HCT116 (cell line): Measurements from ENCODE around the gene RCOR1.

Source experiments
- EGR1 ChIP-seq: IDR thresholded peaks from 2 replicates; pipeline ENCODE4 v1.6.1; 2012; ENCODE audit warnings: low read depth
- POLR2A ChIP-seq: IDR thresholded peaks from 2 replicates; pipeline ENCODE4 v1.7.0; 2011; ENCODE audit warnings: borderline replicate concordance; ENCODE audit not compliant: insufficient read depth, insufficient read length; ENCODE audit errors: extremely low read depth
- SIN3A ChIP-seq: IDR thresholded peaks from 2 replicates; pipeline ENCODE4 v1.6.1; 2012; ENCODE audit warnings: low read depth
- YY1 ChIP-seq: IDR thresholded peaks from 2 replicates; pipeline ENCODE4 v1.6.1; 2011; ENCODE audit warnings: low read length, low read depth, moderate library complexity, mild to moderate bottlenecking; ENCODE audit not compliant: insufficient replicate concordance; ENCODE audit errors: extremely low read depth
- TF ChIP-seq, protein P1 (sequence below), 3 experiments: fragments of 200-600 bp in 1 of 3; sonication (generic) in 1 of 3; IDR thresholded peaks in 2 of 3; conservative IDR thresholded peaks in 1 of 3; 2 replicates each; pipeline ENCODE4 v1.5.1; 2012 to 2017; ENCODE audit warnings: low read depth in 2 of 3, low read length in 2 of 3, antibody characterized with exemption in 1 of 3, borderline replicate concordance in 1 of 3, control low read depth in 1 of 3, mild to moderate bottlenecking in 1 of 3, mixed read lengths in 1 of 3, mixed run types in 1 of 3, moderate library complexity in 1 of 3; ENCODE audit not compliant: insufficient read depth in 1 of 3

DNA sequence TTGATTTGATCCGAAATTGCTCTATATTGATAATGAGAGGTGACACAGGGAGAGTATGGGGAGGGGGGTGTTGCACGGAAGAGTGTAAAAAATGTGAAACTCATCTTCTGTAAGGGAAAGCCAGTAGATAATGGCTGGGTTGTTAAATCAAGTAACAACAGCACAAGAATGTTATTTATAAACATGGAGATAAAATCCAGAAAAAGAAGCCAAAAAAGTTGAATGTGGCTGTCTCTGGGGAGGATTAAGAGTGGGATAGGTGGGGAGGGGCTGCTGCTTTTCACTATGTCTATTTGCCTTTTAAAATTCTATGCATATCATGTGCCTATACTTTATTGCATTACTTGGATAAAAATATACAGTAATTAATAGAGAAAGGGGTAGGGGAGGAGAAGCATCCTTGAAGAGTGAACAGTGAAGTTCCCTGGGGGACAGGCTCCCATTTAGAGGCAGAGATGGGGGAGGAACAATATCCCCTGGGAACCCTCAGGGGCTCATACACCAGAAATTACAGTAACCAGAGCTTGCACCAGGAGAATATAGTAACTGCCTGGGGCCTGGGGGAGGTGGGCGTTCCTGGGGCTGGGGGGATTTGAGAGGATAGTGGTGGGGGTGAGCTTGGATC is 43.7 kb upstream of the RCOR1 start:
- TF ChIP-seq SIN3A: no peak
- TF ChIP-seq POLR2A: no peak
- TF ChIP-seq, protein P1, sequence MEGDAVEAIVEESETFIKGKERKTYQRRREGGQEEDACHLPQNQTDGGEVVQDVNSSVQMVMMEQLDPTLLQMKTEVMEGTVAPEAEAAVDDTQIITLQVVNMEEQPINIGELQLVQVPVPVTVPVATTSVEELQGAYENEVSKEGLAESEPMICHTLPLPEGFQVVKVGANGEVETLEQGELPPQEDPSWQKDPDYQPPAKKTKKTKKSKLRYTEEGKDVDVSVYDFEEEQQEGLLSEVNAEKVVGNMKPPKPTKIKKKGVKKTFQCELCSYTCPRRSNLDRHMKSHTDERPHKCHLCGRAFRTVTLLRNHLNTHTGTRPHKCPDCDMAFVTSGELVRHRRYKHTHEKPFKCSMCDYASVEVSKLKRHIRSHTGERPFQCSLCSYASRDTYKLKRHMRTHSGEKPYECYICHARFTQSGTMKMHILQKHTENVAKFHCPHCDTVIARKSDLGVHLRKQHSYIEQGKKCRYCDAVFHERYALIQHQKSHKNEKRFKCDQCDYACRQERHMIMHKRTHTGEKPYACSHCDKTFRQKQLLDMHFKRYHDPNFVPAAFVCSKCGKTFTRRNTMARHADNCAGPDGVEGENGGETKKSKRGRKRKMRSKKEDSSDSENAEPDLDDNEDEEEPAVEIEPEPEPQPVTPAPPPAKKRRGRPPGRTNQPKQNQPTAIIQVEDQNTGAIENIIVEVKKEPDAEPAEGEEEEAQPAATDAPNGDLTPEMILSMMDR (IDR thresholded peaks at IDR 0.05 in 2 of 3, conservative IDR thresholded peaks at IDR 0.05 in 1 of 3; ENCODE audit: borderline replicate concordance in 1 of 3, insufficient read depth in 1 of 3, low read depth in 2 of 3, low read length in 2 of 3): no peak
- TF ChIP-seq YY1: no peak
- no peak for TF ChIP-seq EGR1
